DOHH2 (cell line): ENCODE results near the gene TMC8.

ENCODE experiments used
- H3F3A ChIP-seq: fragments of 200-600 bp; sonication (generic), shearing (Covaris generic); 2 replicates; pipeline ENCODE4 v1.6.0; 2016; ENCODE audit warnings: antibody characterized with exemption, mild to moderate bottlenecking; ENCODE audit not compliant: control insufficient read depth, insufficient read depth
- H3K27ac ChIP-seq: fragments of 200-600 bp; sonication (generic); 2 replicates; pipeline ENCODE4 v1.5.1; 2014; ENCODE audit warnings: low read depth, mild to moderate bottlenecking, low read length, moderate library complexity
- H3K27me3 ChIP-seq: fragments of 200-600 bp; sonication (generic); 2 replicates; pipeline ENCODE4 v1.6.1; 2014; ENCODE audit warnings: mild to moderate bottlenecking, low read length, mixed read lengths; ENCODE audit not compliant: control insufficient read depth
- H3K36me3 ChIP-seq: fragments of 200-600 bp; sonication (generic); 2 replicates; pipeline ENCODE4 v1.6.1; 2014; ENCODE audit warnings: mild to moderate bottlenecking, low read length, moderate library complexity, mixed read lengths; ENCODE audit not compliant: control insufficient read depth
- H3K4me1 ChIP-seq: fragments of 200-600 bp; sonication (generic); 2 replicates; pipeline ENCODE4 v1.6.1; 2014; ENCODE audit warnings: mild to moderate bottlenecking, low read length, mixed read lengths; ENCODE audit not compliant: control insufficient read depth
- H3K4me2 ChIP-seq: fragments of 200-600 bp; sonication (generic); 2 replicates; pipeline ENCODE4 v1.6.0; 2014; ENCODE audit warnings: mild to moderate bottlenecking, low read length, moderate library complexity
- H3K4me3 ChIP-seq: fragments of 200-600 bp; sonication (generic); 2 replicates; pipeline ENCODE4 v1.5.1; 2014; ENCODE audit warnings: mild to moderate bottlenecking, low read length, mixed read lengths
- H3K79me2 ChIP-seq: fragments of 200-600 bp; sonication (generic); 2 replicates; pipeline ENCODE4 v1.6.1; 2014; ENCODE audit warnings: mild to moderate bottlenecking, low read length, mixed read lengths; ENCODE audit not compliant: control insufficient read depth
- H3K9me2 ChIP-seq: fragments of 200-600 bp; sonication (generic); replicated peaks from 2 replicates; pipeline ENCODE4 v1.6.1; 2014; ENCODE audit warnings: mild to moderate bottlenecking, low read length, mixed read lengths; ENCODE audit not compliant: control insufficient read depth
- H3K9me3 ChIP-seq: fragments of 200-600 bp; sonication (generic); 2 replicates; pipeline ENCODE4 v1.6.1; 2014; ENCODE audit warnings: antibody characterized with exemption, low read length, mixed read lengths; ENCODE audit not compliant: control insufficient read depth, insufficient read depth
- H4K20me1 ChIP-seq: fragments of 200-600 bp; sonication (generic); 2 replicates; pipeline ENCODE4 v1.6.0; 2014; ENCODE audit warnings: low read depth, mild to moderate bottlenecking, antibody characterized with exemption, low read length, moderate library complexity; ENCODE audit not compliant: control insufficient read depth, insufficient read depth
- CTCF ChIP-seq: fragments of 200-600 bp; sonication (generic); IDR thresholded peaks from one replicate; pipeline ENCODE4 v1.5.1; 2014; ENCODE audit warnings: antibody characterized with exemption, mild to moderate bottlenecking, low read depth, low read length; ENCODE audit not compliant: poor library complexity, severe bottlenecking
- EZH2phosphoT487 ChIP-seq: fragments of 200-600 bp; sonication (generic); IDR thresholded peaks from 2 replicates; pipeline ENCODE4 v1.6.1; 2017; ENCODE audit warnings: borderline replicate concordance, mild to moderate bottlenecking, antibody characterized with exemption, low read length, moderate library complexity, mixed read lengths

TMC8 gene

GRCh38 chr17:78130090-78130436 is 508 bp upstream of the TMC8 start:
- H4K20me1 ChIP-seq, result peaks cover 3% of the 10 kb centered on the region; the same call in 1 of the 2 replicates
- H3K4me2 ChIP-seq, result peak overlapping the region; percentile 99
- no peaks in the 10 kb centered on the region for H3K9me2 ChIP-seq
- H3K4me1 ChIP-seq, result peaks cover 83% of the 10 kb centered on the region
- H3K9me3 ChIP-seq, result no peaks in the 10 kb centered on the region
- no peak for TF ChIP-seq EZH2phosphoT487
- no peak for TF ChIP-seq CTCF
- H3K36me3 ChIP-seq, result peaks cover 71% of the 10 kb centered on the region
- H3K27ac ChIP-seq, result peak overlapping the region; percentile 90
- H3K4me3 ChIP-seq, result peak overlapping the region; percentile 95
- peaks cover 17% of the 10 kb centered on the region for H3F3A ChIP-seq
- no peaks in the 10 kb centered on the region for H3K27me3 ChIP-seq
- H3K79me2 ChIP-seq, result peaks cover 89% of the 10 kb centered on the region

GRCh38 chr17:78131172-78132083 is 857 bp downstream of the TMC8 start:
- Histone ChIP-seq H3K27ac (peak overlapping the region; percentile 90), H3K4me2 (peak overlapping the region; percentile 99), H3K27me3 (no peaks in the 10 kb centered on the region), H3K36me3 (peaks cover 72% of the 10 kb centered on the region), H3K9me3 (no peaks in the 10 kb centered on the region), H3F3A (peaks cover 17% of the 10 kb centered on the region), H3K4me3 (peak overlapping the region; percentile 95), H3K4me1 (peaks cover 80% of the 10 kb centered on the region), H3K9me2 (no peaks in the 10 kb centered on the region), H4K20me1 (peaks cover 3% of the 10 kb centered on the region; the same call in 1 of the 2 replicates), H3K79me2 (peaks cover 77% of the 10 kb centered on the region)
- no peak for TF ChIP-seq EZH2phosphoT487
- no peak for TF ChIP-seq CTCF

- Histone ChIP-seq H3K27me3 (no peaks in the 10 kb centered on the region), H3F3A (peaks cover 17% of the 10 kb centered on the region), H3K79me2 (peaks cover 70% of the 10 kb centered on the region), H3K36me3 (peaks cover 77% of the 10 kb centered on the region), H3K27ac (peak overlapping the region; percentile 90), H3K9me3 (no peaks in the 10 kb centered on the region), H3K4me1 (peaks cover 80% of the 10 kb centered on the region), H3K4me2 (peak overlapping the region; percentile 99), H4K20me1 (peaks cover 3% of the 10 kb centered on the region; the same call in 1 of the 2 replicates), H3K9me2 (no peaks in the 10 kb centered on the region), H3K4me3 (peak overlapping the region; percentile 95)
- no peak for TF ChIP-seq EZH2phosphoT487
- TF ChIP-seq CTCF, result peak; percentile 35
These were observed 1.6 kb downstream of the TMC8 start for GRCh38 chr17:78132084-78132676.
